C4-2B (cell line): ENCODE results near the gene CDCA7L.

Experiments used
- CTCF ChIP-seq: fragments of 450-650 bp; conservative IDR thresholded peaks from 2 replicates; pipeline ENCODE4 v1.5.1; 2017; ENCODE audit warnings: mild to moderate bottlenecking
- ZFX ChIP-seq: fragments of 450-650 bp; IDR thresholded peaks from 2 replicates; pipeline ENCODE4 v1.6.1; 2017

DNA sequence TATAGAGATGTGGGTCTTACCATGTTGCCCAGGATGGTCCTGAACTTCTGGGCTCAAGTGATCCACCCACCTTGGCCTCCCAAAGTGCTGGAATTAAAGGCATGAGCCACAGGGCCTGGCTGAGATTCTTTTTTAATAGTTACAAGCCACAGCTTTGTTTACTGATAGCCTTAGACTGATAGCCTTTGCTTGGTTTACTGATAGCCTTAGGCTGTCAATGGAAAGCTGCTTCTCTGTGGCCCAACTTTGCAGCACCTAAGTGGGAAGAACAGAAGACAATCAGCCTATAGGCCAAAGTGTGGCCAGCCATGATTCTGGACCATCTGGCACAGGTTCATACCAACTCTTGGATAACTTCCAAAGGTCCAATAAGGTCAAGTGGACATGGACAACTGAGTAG lies 24.1 kb upstream of the CDCA7L start:
- TF ChIP-seq CTCF: no peak
- no peak for TF ChIP-seq ZFX
